GM21515 (cell line): ENCODE data around the gene ALDH1A3.
A peak's percentile ranks its signal among the peaks of the same experiment; 100 is the strongest.
"Not testable (repeated sequence)": the region's sequence is repeated elsewhere in the genome, so short reads cannot be mapped to it uniquely, and the experiment has no call there.

Experiments used
- ATAC-seq: cut with Tn5 transposase; IDR thresholded peaks from one replicate; pipeline ENCODE4 v1.9.1; 2021; ENCODE audit not compliant: unreplicated experiment

The ALDH1A3 gene

DNA sequence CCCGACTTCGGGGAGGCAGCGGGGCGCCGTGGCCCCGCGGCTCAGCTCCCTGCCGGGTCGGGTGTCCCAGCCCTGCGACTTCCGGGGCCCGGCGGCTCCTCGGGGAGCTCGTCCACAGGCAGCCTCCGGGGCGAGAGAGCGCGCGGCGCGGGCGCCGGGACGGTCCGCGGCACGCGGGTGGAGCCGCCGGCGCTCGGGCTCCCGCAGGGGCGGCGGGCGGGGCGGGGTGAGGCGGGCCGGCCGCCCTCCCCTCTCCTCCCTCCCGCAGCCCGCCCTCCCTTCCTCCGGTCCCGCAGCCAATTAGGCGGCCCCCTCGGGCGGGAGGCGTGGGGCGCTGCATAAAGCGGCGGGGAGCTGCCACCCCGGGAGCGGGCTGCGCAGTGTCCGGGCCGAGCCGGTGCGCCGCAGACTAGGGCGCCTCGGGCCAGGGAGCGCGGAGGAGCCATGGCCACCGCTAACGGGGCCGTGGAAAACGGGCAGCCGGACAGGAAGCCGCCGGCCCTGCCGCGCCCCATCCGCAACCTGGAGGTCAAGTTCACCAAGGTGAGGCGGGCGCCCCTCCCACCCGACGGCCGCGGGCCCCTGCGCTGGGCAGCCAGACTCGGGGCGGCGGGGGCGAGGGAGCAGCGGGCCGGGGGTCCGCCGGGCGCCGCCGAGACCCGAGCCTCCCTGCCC is at the start of gene ALDH1A3:
Gene ALDH1A3, plus strand, starts transcription at position 368 of the 675 bp plus-strand sequence. Its CDS starts 77 bp downstream, at position 445.
- ATAC-seq: peak; percentile 50

DNA sequence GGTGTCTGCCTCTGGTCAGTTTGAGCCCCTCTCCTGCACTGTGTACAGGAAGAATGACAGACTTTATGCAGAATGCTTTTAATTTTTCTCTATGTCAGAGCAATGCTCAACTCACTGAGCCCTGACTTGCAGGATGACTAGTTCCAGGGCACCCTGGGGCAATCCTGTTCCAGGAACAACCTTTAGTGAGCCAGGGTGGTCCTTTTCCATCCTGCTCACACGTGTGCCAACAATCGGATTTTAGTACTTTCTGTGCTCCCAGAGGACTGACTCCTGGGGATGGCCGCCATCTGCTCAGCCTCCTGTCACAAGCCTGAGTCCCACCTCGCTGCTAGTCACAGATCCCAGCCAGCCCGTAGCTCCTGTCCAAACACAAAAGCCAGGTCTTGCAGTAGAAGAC is 48.2 kb upstream of the ALDH1A3 start:
- no peak for ATAC-seq

DNA sequence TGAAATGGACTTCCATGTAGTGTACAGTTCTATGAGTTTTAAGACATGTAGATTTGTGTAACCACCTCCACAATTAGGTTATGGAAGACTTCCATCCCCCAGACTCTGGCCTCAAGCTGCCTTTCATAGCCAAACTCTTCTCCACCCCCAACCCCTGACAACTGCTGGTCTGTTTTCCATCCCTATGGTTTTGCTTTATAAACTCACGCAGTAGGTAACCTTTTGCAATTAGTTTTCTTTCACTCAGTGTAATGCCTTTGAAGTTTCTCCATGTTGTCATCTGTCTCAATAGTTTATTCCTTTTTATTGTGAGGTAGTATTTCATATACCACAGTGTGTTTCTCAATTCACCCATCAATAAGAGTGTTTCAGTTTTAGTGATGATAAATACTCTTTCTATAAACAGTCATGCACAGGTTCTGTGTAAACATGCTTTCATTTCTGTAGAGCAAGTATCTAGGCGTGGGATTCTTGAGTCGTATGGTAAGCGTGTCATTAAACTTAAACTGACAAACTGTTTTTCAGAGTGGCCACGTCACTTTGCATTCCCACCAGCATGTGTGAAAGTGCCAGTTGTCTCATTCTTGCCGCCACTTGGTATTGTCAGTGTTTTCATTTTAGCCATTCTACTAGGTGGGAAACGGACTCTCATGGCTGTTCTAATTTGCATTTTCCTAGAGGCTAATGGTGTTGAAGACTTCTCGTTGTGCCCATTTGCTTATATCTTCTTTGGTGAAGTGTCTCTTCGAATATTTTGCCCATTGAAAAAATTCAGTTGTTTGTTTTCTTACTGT is 47.3 kb upstream of the ALDH1A3 start:
- no peak for ATAC-seq

DNA sequence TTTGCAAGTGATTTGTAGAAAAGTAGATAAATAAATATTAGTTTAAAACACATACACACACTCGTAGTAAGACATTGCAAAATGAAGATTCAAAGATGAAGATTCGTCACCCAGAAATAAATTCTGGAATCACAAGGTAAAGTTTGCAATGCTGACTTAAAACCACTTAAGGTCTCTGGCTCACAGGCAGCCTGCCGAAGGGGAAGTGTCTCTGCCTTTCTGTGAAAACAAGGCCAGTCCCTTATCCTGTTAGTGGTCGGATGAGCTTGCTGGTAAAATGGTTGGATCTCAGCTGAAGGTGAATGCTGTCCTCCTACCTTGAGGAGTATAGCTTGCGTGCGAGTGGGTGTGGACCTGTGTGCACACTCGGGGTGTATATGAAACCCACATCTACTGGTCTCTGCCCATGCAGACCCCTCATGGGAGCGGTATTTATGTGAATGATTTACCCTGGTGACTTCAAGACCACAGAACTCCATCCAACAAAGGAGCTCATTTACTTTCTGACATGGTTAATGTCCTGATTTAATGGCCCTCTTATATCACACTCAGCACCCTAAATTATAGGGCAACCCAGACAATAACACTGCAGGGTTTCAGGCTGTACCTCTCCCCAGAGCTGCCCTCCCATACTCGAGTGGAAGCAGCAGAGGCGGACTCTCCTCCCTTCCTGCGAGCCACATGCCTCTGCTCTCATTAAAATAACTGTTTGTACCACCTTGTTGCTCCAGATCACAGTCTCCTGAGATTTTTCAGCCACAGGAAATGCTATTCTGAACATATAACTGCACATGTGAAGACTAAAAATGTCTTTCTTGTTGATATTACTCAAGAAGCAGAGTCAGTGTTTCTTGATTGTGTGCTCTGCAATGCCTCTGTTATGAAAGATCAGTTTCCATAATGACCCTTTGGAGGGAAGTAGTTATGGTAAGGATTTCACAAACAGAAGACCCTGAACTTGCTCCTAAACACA is 45.9 kb upstream of the ALDH1A3 start:
- peak; percentile 81 for ATAC-seq

DNA sequence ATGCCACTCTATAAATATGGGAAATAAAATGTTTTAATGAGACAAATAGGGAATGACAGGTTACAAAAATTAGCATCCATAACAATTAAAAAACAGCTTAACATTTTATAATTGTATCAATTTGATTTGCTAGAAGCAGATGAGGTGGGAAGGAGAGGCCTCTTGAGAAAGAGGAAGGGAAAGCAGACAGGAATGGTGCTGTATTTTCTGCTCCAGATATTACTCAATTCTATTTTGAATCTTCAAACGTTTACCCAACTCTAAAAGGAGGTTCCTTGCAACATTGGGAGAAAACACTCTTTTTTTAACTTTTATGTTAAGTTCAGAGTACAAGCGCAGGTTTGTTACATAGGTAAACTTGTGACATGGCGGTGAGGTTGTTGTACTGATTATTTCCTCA is 44.9 kb upstream of the ALDH1A3 start:
- ATAC-seq: no peak

DNA sequence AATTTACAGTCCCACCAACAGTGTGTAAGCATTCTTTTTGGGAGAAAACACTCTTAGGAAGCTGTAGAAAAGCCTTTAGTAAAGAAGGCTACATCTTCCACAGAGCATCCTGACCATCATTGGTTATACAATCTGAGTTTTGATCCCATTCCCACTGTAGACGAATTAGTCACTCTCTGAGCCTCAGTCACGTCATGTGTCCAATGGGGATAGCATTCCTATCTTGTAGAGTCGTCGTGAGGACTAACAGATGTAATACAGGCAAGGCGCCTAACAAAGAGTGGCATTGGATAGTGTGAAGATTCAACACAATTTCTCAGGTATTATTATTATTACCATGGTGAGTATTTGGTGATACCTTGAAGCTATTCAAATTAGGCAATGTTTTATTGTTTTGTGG is 44.0 kb upstream of the ALDH1A3 start:
- no peak for ATAC-seq

DNA sequence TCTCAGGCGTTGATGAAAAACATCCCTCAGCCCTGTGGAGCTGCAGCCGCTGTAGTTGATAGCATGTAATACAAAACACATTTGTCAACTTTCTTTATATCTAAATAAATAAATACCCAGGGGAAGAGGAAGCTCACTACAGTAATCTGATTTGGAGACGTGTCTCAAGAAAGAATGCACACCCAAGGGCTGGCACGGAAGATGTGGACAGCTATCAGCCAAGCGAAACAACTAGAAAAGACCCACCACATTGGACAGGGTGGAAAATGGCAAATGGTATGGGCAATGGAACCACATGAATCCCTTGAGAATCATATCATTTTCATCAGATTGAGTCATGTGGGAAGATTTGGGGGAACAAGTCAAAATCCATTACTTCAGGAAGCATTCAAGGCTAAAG is 43.1 kb upstream of the ALDH1A3 start:
- ATAC-seq: no peak

DNA sequence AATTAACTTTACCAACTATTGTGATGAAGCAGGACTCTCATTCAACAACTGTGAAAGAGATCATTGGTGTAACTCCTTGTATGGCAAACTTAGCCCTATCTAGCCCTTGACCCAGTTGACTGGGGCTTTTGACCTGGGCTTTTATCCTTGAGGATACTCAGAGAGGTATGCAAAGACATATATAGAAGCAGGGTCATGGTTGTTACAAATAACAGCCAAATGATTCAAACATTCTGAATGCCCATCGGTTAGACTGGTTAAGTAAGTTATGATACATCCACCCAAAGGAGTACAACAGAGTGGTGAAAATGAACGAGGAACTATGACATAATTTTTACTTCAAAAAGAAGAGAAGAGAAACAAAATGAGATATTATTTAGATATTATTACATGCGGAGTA is 38.2 kb upstream of the ALDH1A3 start:
- no peak for ATAC-seq

DNA sequence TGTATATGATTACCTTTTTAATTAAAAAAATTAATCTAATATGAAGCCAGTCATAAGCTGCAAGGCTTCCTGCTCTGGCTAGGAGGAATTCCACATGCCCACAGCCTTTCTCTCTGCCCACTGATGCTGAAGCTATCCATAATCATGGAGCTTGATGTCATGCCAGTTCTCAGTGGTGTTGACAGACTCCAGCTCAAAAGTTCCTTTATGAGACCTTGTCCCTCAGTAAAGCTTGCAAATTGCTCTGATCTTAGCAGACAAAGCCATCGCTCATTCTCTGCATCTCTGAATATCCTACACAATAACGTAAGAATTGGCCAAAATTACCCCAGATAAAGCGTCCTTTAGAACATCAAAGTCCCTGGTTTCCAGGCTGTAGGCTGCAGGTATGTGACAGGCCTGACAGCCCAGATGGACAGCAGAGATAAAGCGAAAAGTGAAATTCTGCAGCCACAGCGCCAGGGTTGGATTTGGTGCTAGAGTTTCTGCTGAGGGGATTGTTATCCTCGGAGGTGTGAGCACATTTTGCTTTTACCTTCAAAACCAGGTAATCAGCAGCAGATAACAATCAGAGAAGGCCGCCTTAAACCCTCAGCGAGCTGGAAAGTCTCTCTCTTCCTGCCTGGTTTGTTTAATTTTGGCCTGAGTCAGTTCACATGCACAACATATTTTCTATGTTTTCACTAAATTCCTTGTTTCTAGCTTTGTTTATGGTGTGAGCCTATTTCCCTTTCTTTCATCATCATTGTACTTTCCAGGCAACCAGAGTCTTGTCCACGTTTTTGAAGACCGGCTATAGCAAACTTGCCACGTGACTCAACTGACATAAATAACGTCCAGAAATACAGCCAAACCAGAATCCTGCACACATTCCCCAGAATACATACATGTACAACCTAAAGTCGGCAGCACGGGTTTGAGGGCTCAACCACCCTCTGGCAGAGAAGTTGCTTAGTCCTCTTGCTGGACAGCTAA is 36.6 kb upstream of the ALDH1A3 start:
- ATAC-seq: no peak

DNA sequence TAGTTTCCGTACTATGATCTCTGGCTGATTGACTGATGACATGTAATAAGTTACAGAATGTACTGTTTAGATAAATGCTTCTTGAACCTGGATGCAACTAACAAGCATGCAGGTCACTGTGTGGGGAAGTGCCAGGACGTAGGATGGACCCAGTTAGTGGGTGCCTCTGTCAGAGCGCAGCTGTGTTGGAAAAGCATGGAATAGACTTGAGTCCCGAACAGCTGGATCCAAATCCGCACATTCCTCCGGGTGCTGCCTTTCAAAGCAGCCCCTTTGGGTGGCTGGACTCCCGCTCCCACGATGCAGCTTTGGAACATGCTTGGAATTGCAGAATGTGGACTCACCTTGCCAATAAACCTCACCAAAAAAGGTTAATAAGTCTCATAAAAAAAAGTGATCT is 35.5 kb upstream of the ALDH1A3 start:
- no peak for ATAC-seq

DNA sequence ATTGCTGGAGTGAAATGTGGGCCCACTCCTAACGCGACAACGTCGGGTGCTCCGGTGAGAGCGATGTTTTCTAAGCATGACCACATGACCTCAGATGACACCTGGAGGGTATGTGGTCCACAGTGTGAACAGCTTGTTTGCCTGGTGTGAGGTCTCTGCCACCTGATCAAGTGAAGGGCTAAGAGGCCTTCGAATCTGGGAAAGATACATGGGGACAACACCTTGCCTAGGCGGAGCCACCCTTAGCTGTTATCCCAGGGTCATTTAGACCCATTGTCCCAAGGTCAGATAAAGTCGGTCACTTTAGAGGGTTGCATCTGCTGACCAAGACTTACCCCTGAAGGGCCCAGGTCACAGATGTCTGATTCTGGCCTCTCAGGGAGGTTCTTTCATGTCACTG is 34.9 kb upstream of the ALDH1A3 start:
- no peak for ATAC-seq

DNA sequence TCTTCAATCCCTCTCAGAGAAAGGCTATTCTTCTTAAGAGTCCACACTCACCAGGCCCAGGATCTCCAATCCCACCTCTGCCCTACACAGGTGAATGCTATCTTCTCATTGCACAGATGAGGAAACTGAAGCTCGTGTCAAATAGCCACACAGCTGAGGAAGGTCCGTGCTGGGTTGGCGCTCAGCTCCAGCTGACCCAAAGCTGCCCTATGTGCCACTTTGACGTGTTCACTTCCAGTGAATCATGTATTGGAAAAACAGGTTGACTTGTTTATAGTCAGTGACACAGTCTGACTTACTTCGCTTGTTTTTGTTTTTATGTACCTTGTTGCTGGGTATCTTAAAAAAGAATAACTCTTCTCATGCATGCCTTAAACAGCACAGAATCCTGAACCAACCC is 32.4 kb upstream of the ALDH1A3 start:
- no peak for ATAC-seq

DNA sequence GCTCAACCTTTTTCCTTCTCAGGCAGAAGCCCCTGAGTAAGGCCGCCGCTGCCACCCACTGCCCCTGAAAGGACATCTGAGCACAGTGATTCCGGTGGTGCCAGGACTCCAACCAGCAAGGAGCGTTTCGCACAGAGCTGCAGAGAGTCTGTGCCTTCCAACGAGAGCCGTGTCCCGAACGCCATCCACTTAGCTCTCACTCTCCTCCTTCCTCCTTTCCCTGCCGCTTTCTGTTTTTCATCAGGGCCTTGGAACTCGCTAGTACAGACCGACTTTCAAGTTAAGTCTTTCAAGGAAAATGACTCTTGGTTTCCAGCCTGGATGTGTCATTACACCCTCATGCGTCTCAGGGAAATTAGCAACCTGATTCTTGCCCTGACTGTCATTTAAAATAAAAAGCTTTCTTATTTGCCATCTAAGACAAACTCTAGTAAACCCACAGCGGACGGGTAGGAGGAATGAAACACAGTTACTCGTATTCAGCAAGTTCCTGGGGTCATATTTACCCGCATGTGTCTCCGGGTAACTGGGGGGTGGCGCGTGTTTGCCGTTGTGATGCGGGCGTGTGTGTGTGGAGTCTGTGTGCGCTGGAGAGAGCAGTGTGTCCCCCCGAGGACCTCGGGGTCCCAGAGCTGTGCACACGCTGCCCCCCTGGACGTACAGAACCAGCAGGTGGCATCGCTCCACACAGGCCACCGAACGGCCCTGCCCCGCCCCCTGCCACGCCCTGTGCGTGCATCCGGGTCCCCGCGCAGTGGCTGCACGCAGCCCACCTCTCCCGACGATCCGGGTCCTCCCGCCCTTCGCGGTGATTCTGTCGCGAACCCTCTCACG is 30.4 kb upstream of the ALDH1A3 start:
- ATAC-seq: peak; percentile 63

DNA sequence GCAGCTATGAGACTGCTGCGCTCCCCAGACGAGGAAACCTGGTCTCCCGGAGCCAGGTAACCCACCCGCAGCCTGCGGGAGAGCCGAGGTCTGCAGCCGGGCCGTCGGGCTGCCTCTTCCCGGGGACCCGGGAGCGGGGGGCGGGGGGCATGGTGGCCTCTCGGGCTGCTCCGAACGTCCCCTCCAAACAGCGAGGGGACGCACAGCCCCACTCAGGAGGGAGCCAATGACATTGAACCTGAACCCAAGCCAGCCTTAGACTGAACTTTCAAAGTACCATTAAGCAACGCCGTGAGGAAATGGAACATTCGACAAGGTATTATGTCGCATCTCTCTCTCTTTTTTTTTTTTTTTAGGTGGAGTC is 29.8 kb upstream of the ALDH1A3 start:
- peak; percentile 31 for ATAC-seq

DNA sequence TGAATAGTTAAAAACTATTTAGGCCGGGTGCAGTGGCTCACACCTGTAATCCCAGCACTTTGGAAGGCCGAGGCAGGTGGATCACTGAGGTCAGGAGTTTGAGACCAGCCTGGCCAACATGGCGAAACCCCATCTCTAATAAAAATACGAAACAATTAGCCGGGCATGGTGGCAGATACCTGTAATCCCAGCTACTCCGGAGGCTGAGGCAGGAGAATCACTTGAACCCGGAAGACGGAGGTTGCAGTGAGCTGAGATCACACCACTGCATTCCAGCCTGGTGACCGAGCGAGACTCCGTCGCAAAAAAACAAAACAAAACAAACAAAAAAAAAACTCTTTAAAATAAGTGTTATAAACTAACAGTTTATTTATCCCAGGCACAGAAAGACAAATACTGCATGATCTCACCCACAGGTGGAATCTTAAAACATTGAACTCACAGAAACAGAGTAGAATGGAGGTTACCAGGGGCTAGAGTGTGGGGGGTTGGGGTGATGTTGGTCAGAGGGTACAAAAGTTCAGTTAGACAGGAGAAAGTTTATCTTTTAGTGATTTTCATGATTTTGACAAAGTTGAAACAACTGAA is 28.1 kb upstream of the ALDH1A3 start:
- ATAC-seq: not testable (repeated sequence)

DNA sequence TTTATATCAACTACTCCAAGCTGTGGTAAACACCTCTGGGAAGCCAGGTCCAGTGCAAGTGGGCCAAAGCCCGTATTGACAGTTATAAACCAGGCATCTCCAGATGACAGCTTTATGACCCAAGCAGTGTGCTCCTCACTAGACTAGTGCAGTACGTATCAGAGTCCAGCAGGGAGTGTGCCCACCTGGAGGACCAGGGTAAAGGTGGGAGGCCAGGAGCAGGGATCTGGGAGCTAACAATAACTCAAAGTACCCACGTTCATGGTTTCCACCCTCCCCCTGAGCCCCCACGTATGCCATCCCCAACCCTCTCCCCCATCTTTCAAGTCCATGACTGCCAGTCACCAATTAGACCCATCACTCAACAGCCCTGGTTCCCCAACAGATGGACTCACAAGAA is 27.0 kb upstream of the ALDH1A3 start:
- no peak for ATAC-seq

DNA sequence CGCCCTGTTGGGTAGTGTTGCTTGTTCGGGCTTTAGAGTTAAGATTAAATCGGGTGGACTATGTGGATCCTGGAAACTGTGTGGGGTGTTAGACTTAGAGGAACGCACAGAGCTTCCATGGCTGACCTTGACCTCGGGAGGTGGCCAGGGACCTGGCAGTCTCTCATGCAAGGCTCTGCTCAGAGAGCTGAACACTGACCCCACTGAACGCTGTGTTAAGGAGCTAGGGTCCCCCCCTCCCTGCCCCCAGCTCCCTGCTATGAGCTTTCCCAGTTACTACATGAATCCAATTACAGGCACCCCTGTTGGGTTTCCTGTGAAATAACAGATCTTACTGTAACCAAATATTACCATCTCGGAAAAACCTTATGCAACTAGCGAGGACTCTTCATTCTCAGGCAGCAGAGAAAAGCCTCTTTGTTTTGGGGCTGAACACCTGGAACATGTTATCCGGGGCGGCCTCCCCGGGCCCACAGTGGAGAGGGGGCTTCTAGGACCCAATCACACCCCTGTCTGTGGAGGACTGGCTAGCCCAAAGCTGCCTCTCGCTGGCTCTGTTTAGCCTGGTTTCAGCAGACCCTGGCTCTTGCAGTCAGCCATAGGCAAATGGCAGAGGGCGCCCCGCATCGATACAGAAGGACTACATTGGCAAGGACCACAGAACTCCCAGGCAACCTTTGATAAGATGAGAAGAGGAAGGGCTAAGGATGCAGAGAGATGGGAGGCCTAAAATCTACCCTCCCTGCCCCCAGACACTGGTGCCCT is 25.8 kb upstream of the ALDH1A3 start:
- no peak for ATAC-seq

DNA sequence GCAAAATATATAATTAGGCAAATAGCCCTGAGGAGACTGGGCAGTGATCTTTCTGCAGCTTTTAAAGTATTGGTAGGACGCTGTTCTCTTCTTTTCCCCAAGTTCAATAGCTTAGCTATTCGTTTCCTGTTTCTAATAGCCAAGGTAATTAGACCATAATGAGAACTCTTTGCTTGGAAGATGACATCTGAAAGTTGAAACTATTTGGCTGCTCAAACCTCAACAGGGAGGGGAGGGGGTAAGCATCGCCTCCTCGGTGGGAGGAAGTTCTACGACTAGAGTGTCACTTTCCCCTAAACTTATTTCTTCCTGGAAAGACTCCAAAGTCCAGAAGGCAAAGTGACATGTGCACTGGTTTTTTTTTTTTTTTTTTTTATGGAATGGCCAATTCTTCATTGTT is 22.8 kb upstream of the ALDH1A3 start:
- no peak for ATAC-seq
